HepG2 (cell line): Measurements from ENCODE around the gene PRDM11.

ENCODE experiments used
- FOXK1 ChIP-seq: sonication (generic); formaldehyde crosslinking; IDR thresholded peaks from 2 replicates; pipeline ENCODE4 v1.4.0; 2020; ENCODE audit warnings: low read depth, missing genetic modification reagents, borderline replicate concordance
- HDAC6 ChIP-seq: fragments of 200-600 bp; sonication (generic); IDR thresholded peaks from 2 replicates; pipeline ENCODE4 v1.7.0; 2017; ENCODE audit warnings: mild to moderate bottlenecking, antibody characterized with exemption, low read length, low read depth
- JUN ChIP-seq: sonication (generic); formaldehyde crosslinking; IDR thresholded peaks from 2 replicates; pipeline ENCODE4 v1.4.0; 2020; ENCODE audit warnings: mild to moderate bottlenecking, missing genetic modification reagents
- REL ChIP-seq: sonication (generic); formaldehyde crosslinking; conservative IDR thresholded peaks from 2 replicates; pipeline ENCODE4 v1.8.0; 2022; ENCODE audit warnings: mild to moderate bottlenecking, missing genetic modification reagents, moderate library complexity
- TF ChIP-seq, protein P1 (sequence below): sonication (generic); formaldehyde crosslinking; IDR thresholded peaks from 2 replicates; pipeline ENCODE4 v1.5.0; 2020; ENCODE audit warnings: mild to moderate bottlenecking, missing genetic modification reagents, moderate library complexity

DNA sequence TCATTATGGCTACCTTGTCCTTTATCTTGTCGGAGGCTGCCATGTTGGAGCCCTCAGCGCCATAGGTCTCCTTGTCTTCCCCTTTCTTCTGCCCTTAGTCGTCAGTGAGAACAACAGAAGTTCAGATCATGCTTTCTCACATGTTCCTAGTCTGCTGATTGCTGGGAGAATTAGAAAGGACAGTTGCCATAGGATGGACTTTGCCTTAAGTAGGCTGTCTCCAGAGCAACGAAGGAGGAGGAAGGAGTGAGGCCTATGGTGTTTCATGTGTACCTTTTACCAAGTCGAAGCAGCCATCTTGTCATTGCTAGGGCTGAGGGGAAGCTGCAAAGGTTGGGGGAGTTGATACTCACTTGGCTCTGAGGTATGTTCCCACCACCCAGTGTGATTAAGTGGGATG lies 77.1 kb downstream of the PRDM11 start:
- TF ChIP-seq, protein P1, sequence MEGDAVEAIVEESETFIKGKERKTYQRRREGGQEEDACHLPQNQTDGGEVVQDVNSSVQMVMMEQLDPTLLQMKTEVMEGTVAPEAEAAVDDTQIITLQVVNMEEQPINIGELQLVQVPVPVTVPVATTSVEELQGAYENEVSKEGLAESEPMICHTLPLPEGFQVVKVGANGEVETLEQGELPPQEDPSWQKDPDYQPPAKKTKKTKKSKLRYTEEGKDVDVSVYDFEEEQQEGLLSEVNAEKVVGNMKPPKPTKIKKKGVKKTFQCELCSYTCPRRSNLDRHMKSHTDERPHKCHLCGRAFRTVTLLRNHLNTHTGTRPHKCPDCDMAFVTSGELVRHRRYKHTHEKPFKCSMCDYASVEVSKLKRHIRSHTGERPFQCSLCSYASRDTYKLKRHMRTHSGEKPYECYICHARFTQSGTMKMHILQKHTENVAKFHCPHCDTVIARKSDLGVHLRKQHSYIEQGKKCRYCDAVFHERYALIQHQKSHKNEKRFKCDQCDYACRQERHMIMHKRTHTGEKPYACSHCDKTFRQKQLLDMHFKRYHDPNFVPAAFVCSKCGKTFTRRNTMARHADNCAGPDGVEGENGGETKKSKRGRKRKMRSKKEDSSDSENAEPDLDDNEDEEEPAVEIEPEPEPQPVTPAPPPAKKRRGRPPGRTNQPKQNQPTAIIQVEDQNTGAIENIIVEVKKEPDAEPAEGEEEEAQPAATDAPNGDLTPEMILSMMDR (CRISPR knock-in tag) = no peak
- TF ChIP-seq REL (CRISPR knock-in tag) (no peak), JUN (CRISPR knock-in tag) (no peak), HDAC6 (no peak), FOXK1 (CRISPR knock-in tag) (no peak)
